M059J (cell line): Measurements from ENCODE around the gene PAX2. TPM values are rescaled to one million over a fixed set of nuclear protein-coding genes. Genes with fewer than 3 reads are reported as not detected.

Experiments used
- DNase-seq: peaks from one replicate; pipeline ENCODE4 v3.0.0-alpha.2; 2012; ENCODE audit warnings: low read depth
- total RNA-seq: library from RNA; depleted of rRNA; stranded (reverse); fragments of >200 nt; shearing (Covaris generic); gene quantifications from 2 replicates; pipeline ENCODE4 v1.2.3, GENCODE V29; 2014

The PAX2 gene
- total RNA-seq, 1 experiment from 2014 or later, result 0.30 TPM

GRCh38 chr10:100858261-100858660, 112.9 kb downstream of the PAX2 start:
- no peak for DNase-seq

GRCh38 chr10:100858747-100859483, 113.5 kb downstream of the PAX2 start:
- DNase-seq, result no peak

GRCh38 chr10:100859484-100859763, 114.0 kb downstream of the PAX2 start:
- no peak for DNase-seq

- no peak for DNase-seq
Measured at GRCh38 chr10:100863433-100863832, 118.1 kb downstream of the PAX2 start.

GRCh38 chr10:100864036-100864885, 118.9 kb downstream of the PAX2 start:
- no peak for DNase-seq

- DNase-seq, result no peak
Measured at GRCh38 chr10:100864978-100865377, 119.6 kb downstream of the PAX2 start.

- DNase-seq, result no peak
Measured at GRCh38 chr10:100866010-100866409, 120.6 kb downstream of the PAX2 start.

GRCh38 chr10:100866575-100867098, 121.3 kb downstream of the PAX2 start:
- DNase-seq, result no peak

- no peak for DNase-seq
Measured at GRCh38 chr10:100867261-100867963, 122.0 kb downstream of the PAX2 start.

GRCh38 chr10:100868382-100868781, 123.0 kb downstream of the PAX2 start:
- DNase-seq, result no peak

- no peak for DNase-seq
Measured at GRCh38 chr10:100869399-100869798, 124.0 kb downstream of the PAX2 start.

- DNase-seq, result peak; percentile 54
Measured at GRCh38 chr10:100872034-100872791, 126.8 kb downstream of the PAX2 start.

- DNase-seq, result no peak
Measured at GRCh38 chr10:100873146-100873826, 127.9 kb downstream of the PAX2 start.

- DNase-seq, result no peak
Measured at GRCh38 chr10:100873827-100874326, 128.5 kb downstream of the PAX2 start.

- no peak for DNase-seq
Measured at GRCh38 chr10:100874702-100875483, 129.5 kb downstream of the PAX2 start.

GRCh38 chr10:100875484-100876166, 130.2 kb downstream of the PAX2 start:
- DNase-seq, result no peak

- no peak for DNase-seq
Measured at GRCh38 chr10:100876585-100877460, 131.4 kb downstream of the PAX2 start.

- DNase-seq, result no peak
Measured at GRCh38 chr10:100877461-100877850, 132.1 kb downstream of the PAX2 start.
